HG03196 (cell line): ENCODE measurements around the gene MLPH.

Source experiments
- ATAC-seq: cut with Tn5 transposase; IDR thresholded peaks from one replicate; pipeline ENCODE4 v1.9.1; 2021; ENCODE audit not compliant: unreplicated experiment

The MLPH gene

DNA sequence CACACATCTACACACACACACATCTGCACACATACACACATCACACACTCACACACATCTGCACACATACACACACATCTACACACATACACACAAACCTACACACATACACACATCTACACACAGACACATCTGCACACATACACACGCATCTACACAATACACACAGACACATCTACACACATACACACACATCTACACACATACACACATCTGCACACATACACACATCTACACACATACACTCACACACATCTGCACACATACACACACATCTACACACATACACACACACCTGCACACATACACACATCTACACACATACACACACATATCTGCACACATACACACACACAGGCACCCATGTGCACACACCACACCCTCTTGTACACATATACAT is 78.9 kb downstream of the MLPH start:
- no peak for ATAC-seq

- ATAC-seq: no peak
Observed at GRCh38 chr2:237566401-237567235, 79.6 kb downstream of the MLPH start, which contains the start of gene PRLH. TSS of gene PRLH (plus strand) at chr2:237566574. CDS start at chr2:237566574, 0 bp downstream.

DNA sequence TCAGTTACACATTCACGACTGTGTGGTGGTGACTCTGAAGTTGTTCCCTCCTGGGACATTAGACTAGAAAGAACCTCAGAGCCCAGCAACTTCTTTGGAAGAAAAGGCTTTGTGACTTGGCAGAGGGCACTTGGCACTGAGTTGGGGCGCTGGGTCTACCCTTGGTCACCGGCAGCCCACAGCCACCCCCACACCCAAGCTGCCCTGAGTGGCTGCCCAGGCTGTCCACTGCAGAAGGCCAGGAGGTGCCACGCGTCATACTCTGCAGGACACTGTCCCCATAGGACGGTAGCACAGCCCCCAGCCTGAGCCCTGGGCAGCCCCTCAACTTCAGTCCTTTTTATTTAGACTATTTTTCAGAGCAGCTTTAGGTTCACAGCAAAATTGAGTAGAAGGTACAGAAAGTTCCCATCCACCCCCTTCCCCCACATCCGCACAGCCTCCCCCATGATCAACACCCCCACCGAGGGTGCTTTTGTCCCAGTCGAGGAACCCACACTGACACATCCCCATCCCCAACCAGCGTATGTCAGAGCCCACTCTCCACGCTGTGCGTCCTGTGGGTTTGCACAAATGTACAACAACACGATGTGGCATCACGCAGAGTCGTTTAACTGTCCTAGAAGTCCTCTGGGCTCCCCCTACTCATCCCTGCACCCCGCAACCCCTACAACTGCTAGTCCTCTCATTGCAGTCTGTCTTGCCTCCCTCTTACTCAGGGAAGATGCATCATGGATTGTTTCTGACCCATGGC is 80.4 kb downstream of the MLPH start:
- ATAC-seq: no peak

DNA sequence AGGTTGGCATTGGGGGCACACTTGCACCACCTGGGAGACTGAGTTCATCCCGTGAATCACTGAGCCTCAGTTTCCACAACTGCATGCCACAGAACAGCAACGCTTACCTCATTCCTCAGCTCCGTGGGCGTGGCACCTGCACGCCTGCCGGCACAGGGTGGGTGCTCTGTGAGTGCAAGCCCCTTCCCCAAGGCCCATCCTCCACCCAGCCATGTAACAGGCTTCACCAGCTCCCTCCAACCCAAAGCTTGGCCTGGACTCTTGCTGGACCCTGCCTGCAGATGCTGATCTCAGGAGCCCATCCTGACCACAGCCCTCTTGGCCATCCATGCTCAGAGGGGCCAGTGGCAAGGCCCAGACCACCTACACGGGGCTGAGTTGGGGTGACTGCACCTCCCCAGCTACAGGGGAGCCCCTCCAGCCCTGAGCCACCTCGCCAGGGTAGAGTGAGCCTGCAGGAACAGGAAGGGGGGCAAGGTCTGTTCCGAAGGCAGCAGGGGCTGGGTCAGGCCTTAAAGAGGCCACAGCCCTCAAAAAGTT is 81.1 kb downstream of the MLPH start:
- no peak for ATAC-seq

GRCh38 chr2:237569041-237569440 is 82.0 kb downstream of the MLPH start:
- ATAC-seq: no peak

DNA sequence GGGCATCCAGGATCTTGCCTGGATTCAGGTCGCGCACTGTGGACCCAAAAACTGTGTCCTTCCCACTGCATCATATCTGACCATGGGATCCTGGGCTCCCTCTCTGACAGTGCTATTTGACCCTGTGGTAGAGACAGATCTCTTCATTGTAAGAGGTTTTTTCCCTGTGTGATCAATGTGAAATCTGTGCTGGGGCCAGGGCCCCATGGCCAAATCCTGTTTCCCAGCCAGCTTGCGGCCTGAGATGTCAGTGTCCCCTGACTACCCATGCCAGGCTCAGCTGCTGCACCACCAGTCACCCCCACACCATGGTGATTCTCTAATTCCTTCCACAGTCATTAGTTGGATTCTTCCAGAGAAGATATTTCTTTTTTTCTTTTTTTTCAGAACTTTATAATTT is 82.8 kb downstream of the MLPH start:
- ATAC-seq: no peak

DNA sequence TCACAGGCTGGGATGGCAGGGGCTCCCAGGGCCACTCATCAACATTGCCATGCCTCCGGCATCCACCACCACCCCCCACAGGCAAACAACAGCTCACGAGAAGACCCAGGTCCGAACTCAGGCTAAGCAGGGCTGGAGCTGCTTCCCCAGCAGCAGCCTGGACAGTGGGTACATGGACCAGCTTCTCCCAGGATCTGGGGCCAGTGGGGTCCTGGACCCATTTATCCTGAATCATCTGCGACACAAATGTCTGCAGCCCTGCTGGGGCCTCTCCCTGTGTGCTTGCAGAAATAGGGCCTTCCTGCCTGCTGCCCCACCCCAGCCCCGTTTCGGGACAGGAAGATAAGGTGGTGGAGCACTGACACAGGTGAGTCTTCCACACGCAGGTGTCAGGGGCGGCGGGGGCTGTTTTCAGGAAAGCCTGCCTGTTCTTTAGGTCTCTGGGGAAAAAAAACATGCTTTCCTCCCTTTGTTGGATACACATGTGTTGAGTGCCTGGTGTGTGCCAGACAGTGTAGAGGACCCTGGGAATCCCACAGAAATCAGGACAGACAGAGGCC is 83.8 kb downstream of the MLPH start:
- ATAC-seq: no peak

- ATAC-seq: no peak
Observed at GRCh38 chr2:237571551-237571950, 84.5 kb downstream of the MLPH start.

DNA sequence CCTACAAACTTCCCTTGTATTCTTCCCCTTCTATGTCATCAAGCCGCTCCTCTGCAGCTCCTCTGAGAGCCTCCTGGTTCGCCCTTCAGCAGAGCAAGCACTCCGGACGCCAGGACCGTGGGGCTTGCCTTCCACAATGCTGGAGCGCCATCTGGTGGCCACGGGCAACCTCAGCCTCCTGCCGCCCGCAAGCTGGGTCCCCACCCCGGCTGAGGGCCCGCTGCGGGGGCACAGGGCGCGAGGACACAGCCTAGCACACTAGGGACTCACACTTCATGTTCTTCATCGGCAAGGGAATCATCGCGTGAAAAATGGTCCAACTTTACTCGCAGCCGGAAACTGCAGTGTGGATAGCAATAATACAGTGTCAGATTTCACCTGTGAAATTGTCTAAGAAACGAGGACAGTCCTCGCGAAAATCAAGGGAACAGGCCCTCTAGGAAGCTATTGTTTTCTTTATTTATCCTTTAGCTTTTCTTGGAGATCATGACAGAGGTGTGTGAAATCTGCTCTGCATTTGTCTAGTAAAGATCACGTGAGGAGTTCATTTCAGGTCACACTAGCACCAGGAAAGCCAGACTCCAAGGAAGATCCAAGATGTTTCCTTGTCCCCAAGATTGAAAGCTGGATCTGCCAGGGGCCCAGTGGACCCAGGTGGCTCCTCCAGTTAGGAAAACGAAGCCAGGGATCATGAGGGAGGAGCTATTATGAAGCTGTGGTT is 85.1 kb downstream of the MLPH start:
- ATAC-seq: peak; percentile 84

GRCh38 chr2:237572742-237573101 is 85.7 kb downstream of the MLPH start:
- ATAC-seq: no peak

DNA sequence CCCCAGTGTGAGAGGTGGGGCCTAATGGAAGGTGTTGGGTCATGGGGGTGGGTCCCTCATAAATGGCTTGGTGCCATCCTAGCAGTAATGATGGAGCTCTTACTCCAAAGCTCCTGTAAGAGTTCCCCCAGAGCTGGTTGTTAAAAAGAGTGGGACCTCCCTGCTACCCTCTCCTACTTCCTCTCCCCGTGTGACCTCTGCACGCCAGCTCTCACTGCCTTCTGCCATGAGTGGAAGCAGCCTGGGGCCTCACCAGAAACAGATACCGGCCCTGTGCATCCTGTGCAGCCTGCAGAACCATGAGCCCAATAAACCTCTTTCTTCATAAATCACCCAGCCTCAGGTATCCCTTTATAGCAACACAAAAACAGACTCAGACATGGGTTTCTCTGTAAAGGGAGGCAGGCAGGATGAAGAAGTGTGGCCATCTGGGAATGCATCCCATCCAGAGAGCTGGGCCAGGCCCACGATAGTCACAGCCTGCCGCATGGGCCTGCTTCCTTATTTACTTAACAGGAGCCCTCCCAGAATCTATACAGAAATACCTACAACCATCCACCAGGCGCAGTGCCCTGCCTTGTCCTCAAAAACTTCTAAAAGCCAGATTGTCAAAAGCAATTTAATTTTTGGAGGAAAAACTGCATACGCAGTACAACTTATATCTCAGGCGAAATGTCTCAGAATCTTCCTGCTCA is 86.8 kb downstream of the MLPH start:
- ATAC-seq: no peak

- no peak for ATAC-seq
Observed at GRCh38 chr2:237574467-237574866, 87.4 kb downstream of the MLPH start.

DNA sequence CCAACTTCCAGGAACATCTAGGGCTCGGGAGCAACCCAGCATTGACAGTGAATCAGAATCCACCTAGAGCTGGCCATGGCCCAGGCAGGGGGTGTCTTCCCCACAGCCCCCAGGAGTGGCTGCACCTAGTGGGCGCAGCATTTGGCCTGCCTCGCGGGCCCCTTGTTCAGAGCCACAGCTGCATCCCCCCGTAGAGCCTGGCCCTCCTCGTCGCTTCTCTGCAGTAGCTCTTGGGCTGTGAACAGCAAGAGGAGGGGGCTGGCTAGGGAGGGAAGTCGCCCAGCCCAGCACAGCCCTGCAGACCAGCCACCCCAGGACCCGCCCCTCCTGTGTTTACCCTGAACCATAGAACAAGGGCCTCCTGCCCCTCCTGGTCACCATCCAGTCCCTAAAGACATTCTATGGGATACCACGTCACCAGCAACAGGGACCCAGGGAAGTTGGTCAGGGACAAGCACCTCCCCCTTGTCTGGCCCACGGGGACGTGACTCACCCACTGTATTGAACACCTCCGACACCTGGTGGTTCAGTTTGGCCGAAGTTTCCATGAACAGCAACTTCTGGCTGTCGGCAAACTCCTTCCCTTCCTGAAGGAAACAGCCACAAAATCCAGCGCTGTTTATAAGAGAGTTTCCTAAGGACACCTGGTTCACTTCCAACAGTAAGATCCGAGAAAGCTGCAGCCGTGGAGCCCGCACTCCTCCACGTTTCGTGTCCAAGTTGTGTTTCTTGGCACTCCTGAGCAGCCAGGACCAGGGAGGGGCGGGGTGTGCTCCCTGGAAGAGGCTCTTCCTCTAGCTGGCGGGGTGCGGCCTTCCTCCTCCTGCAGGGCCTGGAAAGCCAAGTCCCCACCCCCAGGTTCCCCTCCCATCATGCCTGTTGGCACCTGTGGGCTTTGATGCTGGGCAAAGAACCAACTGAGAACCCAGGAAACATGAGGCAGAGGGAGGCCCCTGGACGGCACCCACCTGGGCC is 88.1 kb downstream of the MLPH start:
- ATAC-seq: no peak

GRCh38 chr2:237575869-237576862 is 89.1 kb downstream of the MLPH start:
- ATAC-seq: no peak

DNA sequence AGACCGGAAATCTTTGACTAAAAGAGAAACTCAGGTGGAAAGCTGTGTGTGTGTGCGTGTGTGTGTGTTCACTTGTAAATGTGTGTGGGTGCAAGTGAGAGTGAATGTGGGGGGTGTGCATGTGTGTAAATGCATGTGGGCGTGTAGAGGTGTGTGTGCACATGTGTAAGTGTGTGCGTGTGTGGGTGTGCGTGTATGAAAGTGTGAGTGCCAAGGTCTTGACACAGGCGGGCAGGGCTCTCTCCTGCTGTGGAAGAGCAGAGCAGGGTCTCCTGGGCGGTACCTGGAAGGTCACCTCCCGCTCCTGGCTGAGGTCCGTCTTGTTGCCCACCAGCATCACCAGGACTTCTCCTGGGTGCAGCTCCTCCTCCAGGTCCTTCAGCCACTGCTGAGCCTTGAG is 89.9 kb downstream of the MLPH start:
- ATAC-seq: no peak

DNA sequence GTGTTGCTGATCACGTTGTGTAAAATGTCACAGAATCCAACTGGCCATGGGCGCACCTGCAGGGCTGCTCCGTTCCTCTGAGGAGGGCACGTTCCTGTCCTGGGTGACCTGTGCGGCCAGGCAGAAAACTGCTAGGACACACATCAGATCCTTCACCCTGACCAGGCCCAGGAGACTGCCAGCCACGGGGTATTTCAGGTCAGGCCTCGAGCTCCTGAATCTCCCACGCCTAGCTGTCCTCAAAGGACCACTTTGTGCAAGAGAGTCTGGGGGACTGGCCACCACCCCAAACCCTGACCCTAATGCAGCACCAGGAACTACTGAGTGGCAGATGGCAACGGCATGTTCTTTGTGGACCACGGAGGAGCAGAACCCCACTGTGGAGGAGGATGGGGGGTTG is 90.4 kb downstream of the MLPH start:
- no peak for ATAC-seq

GRCh38 chr2:237577956-237578870 is 91.2 kb downstream of the MLPH start:
- ATAC-seq: no peak
